SH-SY5Y (cell line): Measurements from ENCODE around the gene ABCA13.

Experiments used
- GATA2 ChIP-seq: IDR thresholded peaks from 2 replicates; pipeline ENCODE4 v1.6.1; 2011; ENCODE audit warnings: mild to moderate bottlenecking, low read depth, low read length
- GATA3 ChIP-seq: IDR thresholded peaks from 2 replicates; pipeline ENCODE4 v1.6.1; 2011; ENCODE audit warnings: low read depth, mild to moderate bottlenecking, low read length, moderate library complexity

Gene ABCA13

GRCh38 chr7:48188776-48189520 is 17.7 kb downstream of the ABCA13 start:
- TF ChIP-seq GATA2 (no peak), GATA3 (no peak)

DNA sequence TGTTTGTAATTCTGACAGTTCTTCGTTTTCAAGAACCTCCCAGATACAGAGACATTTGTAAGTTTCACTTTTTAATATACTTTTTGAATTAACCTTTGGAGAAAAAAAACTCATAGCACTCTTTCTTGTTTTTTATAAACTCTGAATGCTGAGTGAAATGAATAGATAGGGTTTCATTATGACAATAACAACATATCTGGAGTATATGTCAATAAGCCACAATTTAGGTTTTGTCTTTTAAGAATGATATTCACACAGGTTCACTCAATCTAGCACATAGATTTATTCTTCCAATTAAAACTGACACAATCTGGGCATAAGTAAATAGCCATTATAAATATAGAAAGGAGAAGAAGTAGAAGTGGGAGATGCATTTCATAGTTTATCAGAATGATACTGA is 21.7 kb downstream of the ABCA13 start:
- no peak for TF ChIP-seq GATA3
- no peak for TF ChIP-seq GATA2

DNA sequence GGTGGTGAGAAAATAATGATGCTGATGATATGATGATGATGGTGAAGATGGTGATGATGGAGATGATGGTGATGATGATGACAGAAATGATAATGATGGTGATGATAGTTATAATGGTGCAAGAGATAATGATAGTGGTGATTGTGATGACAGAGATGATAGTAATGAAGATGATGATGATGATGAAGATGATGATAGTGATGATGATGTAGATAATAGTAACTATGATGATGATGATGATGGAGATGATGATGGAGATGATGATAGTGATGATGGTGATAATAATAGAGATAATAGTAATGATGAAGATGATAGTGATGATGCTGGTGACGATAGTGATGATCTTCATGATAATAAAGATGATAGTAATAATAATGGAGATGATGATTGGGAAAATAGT is 22.2 kb downstream of the ABCA13 start:
- no peak for TF ChIP-seq GATA2
- TF ChIP-seq GATA3, result no peak

- TF ChIP-seq GATA2, result no peak
These were observed 36.0 kb downstream of the ABCA13 start for GRCh38 chr7:48207155-48207675.

GRCh38 chr7:48209004-48209600 is 37.8 kb downstream of the ABCA13 start:
- TF ChIP-seq GATA3 (no peak), GATA2 (no peak)

DNA sequence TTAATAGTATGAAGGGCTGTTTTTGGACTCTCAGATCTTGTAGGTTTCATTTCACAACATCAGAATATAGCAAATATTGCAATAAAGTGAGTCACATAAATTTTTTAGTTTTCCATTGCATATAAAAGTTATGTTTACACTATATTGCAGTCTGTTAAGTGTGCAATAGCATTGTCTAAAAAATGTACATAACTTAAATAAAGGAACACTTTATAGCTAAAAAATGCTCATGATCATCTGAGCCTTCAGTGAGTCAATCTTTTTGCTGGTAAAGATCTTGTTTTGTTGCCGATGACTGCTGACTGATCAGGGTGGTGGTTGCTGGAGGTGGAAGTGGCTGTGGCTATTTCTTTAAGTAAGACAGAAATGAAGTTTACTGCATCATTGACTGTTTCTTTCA is 42.0 kb downstream of the ABCA13 start:
- TF ChIP-seq GATA2, result no peak

GRCh38 chr7:48217266-48217665 is 46.0 kb downstream of the ABCA13 start:
- TF ChIP-seq GATA2 (no peak), GATA3 (no peak)

DNA sequence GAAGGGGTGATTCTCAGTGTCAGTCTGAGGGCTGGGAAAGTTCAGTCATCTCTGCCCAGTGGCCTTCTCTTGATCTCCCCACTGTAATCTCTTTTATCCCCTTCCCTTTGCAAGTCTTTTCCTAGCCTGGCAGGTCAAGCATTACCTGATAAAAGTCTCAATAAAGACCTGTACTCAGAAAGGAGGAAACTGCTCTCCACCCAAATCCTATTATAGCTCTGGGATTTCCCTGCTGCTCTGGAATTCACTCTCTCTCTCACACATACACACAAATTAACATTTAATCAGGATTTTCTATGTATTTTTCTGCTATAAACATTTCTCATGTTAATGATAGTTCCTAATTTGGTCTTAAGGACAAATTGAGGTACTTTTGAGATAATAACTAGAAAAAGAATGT is 46.5 kb downstream of the ABCA13 start:
- TF ChIP-seq GATA3, result no peak
- no peak for TF ChIP-seq GATA2

DNA sequence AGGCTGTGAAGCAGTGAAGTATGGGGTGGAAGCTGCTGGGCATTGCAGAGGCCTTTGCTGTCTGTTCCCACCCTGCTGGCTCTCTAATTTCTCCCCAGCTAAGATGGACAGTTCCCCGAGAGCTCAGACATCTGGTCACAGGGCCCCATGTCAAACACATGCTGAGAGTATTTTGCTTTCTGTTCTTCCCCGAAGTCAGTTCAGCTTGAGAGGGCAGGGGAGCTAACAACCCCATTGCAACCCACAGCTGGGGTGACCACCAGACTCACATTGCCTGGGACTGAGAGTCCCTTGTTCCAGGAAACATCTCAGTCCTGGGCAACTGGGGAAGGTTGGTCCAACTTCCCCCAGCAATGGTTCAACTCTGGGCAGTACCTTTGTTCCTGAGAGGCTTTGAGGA is 52.8 kb downstream of the ABCA13 start:
- no peak for TF ChIP-seq GATA2
- no peak for TF ChIP-seq GATA3

DNA sequence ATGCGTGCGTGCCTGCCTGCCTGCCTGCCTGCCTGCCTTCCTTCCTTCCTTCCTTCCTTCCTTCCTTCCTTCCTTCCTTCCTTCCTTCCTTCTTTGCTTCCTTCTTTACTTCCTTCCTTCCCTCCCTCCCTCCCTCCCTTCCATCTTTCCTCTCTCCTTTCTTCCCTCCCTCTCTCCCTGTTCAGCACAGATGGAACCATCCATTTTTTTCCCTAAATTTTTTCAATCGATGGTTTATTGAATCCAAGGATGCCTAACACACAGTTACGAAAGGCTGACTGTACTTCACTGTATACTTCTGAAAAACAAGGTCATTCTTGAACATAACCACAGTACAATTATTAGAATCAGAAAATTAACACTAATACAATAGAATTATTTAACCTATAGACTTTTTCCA is 53.8 kb downstream of the ABCA13 start:
- TF ChIP-seq GATA2, result no peak
- TF ChIP-seq GATA3, result no peak

- no peak for TF ChIP-seq GATA3
- TF ChIP-seq GATA2, result no peak
These were observed 66.1 kb downstream of the ABCA13 start for GRCh38 chr7:48237354-48237753.

DNA sequence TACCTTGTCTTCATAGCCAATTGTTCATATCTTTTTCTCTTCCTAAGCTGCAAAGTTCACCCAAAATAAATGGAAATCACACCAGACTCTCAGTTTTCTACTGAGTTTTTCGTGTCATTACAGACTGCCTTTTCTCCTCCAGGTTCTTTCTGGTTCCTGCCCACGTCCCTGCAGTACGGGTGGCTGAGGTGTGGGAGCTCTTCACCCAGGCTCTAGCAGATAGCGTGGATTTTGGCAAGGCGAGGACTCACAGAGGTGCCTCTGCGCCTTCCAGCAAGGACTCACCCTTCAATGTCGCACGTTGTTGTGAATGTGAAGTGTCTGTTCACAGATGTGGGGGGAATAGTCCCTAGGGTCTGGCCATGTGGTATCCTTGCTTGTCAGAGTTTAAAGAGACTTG is 71.6 kb downstream of the ABCA13 start:
- TF ChIP-seq GATA2, result no peak
- no peak for TF ChIP-seq GATA3

DNA sequence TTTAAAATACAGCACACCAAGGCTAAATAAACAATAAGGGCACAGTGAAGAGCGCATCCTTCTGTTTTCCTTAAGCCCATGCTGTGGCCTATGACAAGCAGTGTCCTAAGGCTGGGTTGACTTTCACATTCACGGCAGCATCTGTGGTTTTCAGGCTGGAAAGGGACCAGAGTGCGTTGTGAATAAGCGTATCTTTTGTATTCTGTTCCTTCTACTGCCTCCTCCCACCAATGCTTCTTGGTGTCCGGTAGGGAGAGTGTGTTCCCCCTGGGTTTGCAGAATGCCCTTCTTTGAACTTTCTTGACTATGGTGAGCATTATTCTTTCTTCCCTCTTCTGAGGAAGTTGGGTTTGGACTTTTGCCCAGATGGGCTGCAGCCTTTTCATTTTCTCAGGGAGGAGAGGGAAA is 73.6 kb downstream of the ABCA13 start:
- TF ChIP-seq GATA3 (no peak), GATA2 (no peak)

DNA sequence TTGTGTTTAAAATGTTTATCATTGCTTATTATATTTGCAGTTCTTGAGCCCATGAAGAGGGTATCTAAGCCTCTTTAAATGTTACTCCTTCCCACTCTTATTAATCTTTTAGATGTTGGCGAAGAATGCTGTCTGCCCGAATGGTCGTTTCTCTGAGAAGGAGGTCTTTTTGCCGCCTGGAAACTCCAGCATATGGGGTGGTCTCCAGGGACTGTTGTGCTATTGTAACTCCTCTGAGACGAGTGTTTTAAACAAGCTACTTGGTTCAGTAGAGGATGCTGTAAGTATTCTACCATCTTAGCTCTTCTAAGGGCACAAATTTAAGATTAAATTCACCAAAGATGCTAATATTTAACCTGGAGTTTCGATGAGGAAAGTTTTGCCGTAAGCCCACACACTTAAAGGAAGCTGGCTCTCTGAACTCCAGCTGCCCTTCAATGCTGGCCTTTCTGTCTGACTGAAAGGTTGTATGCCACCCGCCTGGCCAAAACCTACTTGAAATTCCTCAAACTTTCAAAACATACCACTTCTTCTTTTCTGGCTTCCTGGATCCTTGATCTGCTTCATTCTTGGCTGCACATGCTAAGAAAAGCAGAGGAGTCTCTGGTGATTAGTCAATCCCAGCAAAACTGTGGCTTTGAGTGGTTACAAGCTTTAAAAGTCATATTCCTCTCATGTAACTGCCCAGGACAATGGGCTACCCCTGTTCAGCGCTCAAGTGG is 74.7 kb downstream of the ABCA13 start:
- TF ChIP-seq GATA3 (no peak), GATA2 (no peak)

DNA sequence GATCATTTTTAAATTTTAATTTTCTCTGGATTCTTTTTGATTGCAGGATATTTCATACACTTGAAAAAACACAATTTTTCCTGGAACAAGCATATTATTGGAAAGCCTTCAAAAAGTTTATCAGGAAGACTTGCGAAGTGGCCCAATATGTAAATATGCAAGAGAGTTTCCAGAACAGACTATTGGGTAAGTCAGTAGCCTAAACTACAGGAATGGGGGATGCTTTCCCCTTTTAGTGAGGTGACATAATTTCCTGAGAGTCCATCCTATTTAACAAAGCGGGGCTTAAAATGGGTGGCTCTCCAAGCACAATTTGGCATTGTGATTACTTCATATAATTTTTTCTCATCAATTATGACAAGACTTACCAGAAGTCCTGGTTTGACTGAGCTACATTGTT is 77.9 kb downstream of the ABCA13 start:
- TF ChIP-seq GATA3 (no peak), GATA2 (no peak)
